ENCODE measurements around the gene QRFP. TPM values are rescaled to one million over a fixed set of nuclear protein-coding genes. Genes with fewer than 3 reads are reported as not detected.

QRFP gene
- total RNA-seq, 4 donors from 2014 or later: not detected

DNA sequence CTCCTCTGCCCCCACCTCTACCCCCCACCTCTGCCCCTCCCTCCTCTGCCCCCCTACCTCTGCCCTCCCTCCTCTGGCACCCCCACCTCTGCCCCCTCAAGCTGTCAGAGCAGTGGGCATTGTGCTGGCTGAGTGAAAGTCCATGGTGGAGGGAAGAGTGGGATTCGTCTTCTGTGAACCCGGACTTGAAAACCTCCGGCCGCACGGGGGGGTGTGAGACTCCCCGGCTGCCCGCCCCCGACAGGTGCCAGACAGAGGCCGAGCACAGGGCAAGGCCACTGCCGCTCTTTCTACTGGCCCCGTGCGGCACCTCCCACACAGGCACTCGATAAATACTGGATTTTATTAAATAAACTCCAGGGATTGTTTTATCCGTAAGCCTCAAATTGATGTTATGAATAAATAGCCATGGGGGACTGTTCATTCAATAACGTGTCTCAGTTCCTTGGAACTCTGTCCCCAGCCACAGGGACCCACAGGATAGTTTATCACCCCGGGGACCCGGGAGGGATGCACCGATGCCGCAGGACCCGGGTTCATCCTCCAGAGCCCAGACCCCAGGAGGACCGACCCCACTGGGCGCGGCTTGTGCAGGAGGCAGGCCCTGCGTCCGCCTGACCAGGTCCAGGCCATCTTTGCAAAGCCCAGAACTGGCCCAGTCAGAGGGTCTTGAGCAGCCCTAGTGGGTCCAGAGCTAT, 2.6 kb upstream of the QRFP start:
- H3K27ac ChIP-seq (replicated peaks in 1 of 4): no peak overlapping the region
- no peak for TF ChIP-seq POLR2AphosphoS5 (IDR thresholded peaks at IDR 0.05)
- H3K4me3 ChIP-seq: no peak overlapping the region
- H3K4me1 ChIP-seq: peaks cover 7 to 30% (median 21%) of the 10 kb centered on the region in 4 donors
- no peaks in the 10 kb centered on the region for H3K9me3 ChIP-seq
- DNase-seq (ENCODE audit: extremely low spot score): no peak
- WGBS: 76% methylated on average over 7 of the region's 25 CpGs
- H3K27me3 ChIP-seq: peaks cover 0 to 69% (median 11%) of the 10 kb centered on the region in 4 donors
- no peaks in the 10 kb centered on the region for H3K36me3 ChIP-seq
- intact Hi-C loops (cut with DNase I): loop anchor here (10.0 kb wide), 1 partner anchor 146 kb away; no protein-coding TSS in a partner anchor

DNA sequence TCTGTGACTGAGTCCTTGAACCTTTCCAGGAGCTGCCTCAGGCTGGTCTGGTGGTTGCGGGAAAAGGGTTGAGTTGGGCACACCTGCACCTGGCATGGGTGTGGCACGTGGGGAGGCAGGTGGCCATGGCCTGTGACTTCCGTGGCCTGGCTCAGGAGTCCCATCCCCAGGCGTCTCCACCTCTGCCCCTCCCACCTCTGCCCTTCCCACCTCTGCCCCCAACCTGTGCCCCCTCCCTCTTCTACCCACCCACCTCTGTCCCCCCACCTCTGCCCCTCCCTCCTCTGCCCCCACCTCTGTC, 1.9 kb upstream of the QRFP start:
- no peak overlapping the region for H3K4me3 ChIP-seq
- no peak for TF ChIP-seq POLR2AphosphoS5 (IDR thresholded peaks at IDR 0.05)
- no peak for TF ChIP-seq EP300 (IDR thresholded peaks at IDR 0.05)
- TF ChIP-seq, protein P1, sequence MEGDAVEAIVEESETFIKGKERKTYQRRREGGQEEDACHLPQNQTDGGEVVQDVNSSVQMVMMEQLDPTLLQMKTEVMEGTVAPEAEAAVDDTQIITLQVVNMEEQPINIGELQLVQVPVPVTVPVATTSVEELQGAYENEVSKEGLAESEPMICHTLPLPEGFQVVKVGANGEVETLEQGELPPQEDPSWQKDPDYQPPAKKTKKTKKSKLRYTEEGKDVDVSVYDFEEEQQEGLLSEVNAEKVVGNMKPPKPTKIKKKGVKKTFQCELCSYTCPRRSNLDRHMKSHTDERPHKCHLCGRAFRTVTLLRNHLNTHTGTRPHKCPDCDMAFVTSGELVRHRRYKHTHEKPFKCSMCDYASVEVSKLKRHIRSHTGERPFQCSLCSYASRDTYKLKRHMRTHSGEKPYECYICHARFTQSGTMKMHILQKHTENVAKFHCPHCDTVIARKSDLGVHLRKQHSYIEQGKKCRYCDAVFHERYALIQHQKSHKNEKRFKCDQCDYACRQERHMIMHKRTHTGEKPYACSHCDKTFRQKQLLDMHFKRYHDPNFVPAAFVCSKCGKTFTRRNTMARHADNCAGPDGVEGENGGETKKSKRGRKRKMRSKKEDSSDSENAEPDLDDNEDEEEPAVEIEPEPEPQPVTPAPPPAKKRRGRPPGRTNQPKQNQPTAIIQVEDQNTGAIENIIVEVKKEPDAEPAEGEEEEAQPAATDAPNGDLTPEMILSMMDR (IDR thresholded peaks at IDR 0.05): no peak
- TF ChIP-seq POLR2A (IDR thresholded peaks at IDR 0.05; ENCODE audit: low read depth): no peak
- no CpG with 5 or more reads among the region's 4 CpGs for WGBS
- no peaks in the 10 kb centered on the region for H3K9me3 ChIP-seq
- H3K4me1 ChIP-seq: peaks cover 7 to 37% (median 28%) of the 10 kb centered on the region in 4 donors
- peaks cover 0 to 5% (median 1%) of the 10 kb centered on the region in 4 donors for H3K36me3 ChIP-seq
- no peak for DNase-seq (ENCODE audit: extremely low spot score)
- H3K27me3 ChIP-seq: peaks cover 0 to 62% (median 11%) of the 10 kb centered on the region in 4 donors
- intact Hi-C loops (cut with DNase I): loop anchor here (10.0 kb wide), 1 partner anchor 146 kb away; no protein-coding TSS in a partner anchor
- no peak overlapping the region for H3K27ac ChIP-seq (replicated peaks in 1 of 4)

DNA sequence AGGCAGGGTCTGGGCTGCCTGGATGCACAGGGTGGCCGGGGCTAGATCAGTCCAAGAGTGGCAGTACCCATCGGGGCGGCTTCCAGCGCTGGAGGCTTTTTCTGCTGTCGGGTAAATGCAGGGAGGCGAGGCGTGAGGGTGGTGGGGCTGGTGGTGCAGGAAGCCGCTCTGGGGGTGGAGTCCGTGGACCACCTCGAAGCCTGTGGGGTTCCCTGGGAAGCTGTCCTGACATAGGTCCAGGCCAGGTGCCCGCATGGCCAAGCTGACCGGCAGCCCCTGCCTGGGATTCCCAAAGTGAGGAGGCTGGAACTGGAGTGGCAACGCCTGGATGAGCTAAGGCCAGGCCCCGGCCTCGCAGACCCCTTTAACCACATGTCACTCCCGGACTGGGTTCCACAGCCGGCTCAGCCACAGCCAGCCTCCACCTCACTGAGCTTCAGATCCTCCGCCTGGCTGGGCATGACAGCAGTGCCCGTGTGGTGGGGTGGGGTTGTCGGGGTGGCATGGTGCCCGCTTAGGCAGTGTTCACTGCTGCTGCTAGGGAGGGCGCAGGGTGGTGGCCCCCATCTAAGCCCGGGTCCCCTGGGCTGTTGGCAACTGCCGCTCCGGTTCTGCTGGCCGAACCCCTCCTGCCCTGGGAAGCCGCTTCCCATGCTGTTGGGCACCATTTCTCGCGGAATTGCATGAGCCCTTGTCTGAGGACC, 1.4 kb upstream of the QRFP start:
- 90% methylated on average over 4 of the region's 29 CpGs for WGBS
- Histone ChIP-seq H3K36me3 (peaks cover 4 to 10% (median 6%) of the 10 kb centered on the region in 4 donors), H3K27ac (replicated peaks in 1 of 4) (no peak overlapping the region), H3K4me1 (peaks cover 12 to 39% (median 32%) of the 10 kb centered on the region in 4 donors), H3K27me3 (peaks cover 0 to 57% (median 11%) of the 10 kb centered on the region in 4 donors), H3K9me3 (no peaks in the 10 kb centered on the region), H3K4me3 (no peak overlapping the region)
- no peak for DNase-seq (ENCODE audit: extremely low spot score)
- TF ChIP-seq EP300 (IDR thresholded peaks at IDR 0.05) (no peak), POLR2A (IDR thresholded peaks at IDR 0.05; ENCODE audit: low read depth) (no peak), POLR2AphosphoS5 (IDR thresholded peaks at IDR 0.05) (no peak)
- TF ChIP-seq, protein P1 (IDR thresholded peaks at IDR 0.05): no peak
- intact Hi-C loops (cut with DNase I): loop anchor here (10.0 kb wide), 1 partner anchor 147 kb away; no protein-coding TSS in a partner anchor

DNA sequence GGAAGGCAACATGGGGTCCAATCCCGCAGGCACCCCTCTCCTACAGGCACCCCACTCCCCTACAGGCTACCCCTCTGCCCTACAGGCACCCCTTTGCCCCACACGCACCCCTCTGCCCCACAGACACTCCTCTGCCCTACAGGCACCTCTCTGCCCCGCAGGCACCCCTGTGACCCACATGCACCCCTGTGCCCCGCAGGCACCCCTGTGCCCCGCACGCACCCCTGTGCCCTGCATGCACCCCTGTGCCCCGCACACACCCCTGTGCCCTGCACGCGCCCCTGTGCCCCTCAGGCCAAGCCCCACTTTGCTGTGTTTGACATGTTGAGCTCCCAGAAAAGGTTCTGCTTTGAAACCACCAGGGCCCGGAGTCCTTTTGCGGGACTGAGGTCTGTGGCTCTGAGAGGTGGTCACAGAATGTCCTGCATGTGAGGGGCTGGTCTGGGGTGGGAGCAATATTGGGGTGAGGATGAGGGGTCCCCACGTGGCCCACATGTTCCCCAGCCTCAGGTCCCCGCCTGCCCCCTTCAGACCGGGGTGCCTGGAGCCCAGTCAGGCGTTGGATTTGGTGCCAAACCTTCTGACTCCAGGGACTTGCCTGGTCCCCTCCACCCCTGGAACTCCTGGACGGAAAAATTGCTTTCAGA, 616 bp upstream of the QRFP start:
- 75% methylated on average over 10 of the region's 16 CpGs for WGBS
- intact Hi-C loops (cut with DNase I): loop anchor here (10.0 kb wide), 1 partner anchor 148 kb away; no protein-coding TSS in a partner anchor
- Histone ChIP-seq H3K9me3 (no peaks in the 10 kb centered on the region), H3K27ac (replicated peaks in 1 of 4) (no peak overlapping the region), H3K4me1 (peaks cover 13 to 39% (median 35%) of the 10 kb centered on the region in 4 donors), H3K4me3 (no peak overlapping the region), H3K27me3 (peaks cover 0 to 49% (median 8%) of the 10 kb centered on the region in 4 donors), H3K36me3 (peaks cover 12 to 17% (median 14%) of the 10 kb centered on the region in 4 donors)
- TF ChIP-seq POLR2A (IDR thresholded peaks at IDR 0.05; ENCODE audit: low read depth): no peak
- TF ChIP-seq, protein P1 (IDR thresholded peaks at IDR 0.05): no peak
- no peak for TF ChIP-seq EP300 (IDR thresholded peaks at IDR 0.05)
- TF ChIP-seq POLR2AphosphoS5 (IDR thresholded peaks at IDR 0.05): no peak
- DNase-seq (ENCODE audit: extremely low spot score): no peak

All from esophagus muscularis mucosa (tissue), 4 donors.